HG02840 (cell line): ENCODE results near the gene ADRA2C.

ENCODE experiments used
- ATAC-seq: cut with Tn5 transposase; IDR thresholded peaks from one replicate; pipeline ENCODE4 v1.9.1; 2021; ENCODE audit warnings: mild to moderate bottlenecking, moderate library complexity, moderate number of reproducible peaks; ENCODE audit not compliant: unreplicated experiment, low FRiP score

ADRA2C gene

DNA sequence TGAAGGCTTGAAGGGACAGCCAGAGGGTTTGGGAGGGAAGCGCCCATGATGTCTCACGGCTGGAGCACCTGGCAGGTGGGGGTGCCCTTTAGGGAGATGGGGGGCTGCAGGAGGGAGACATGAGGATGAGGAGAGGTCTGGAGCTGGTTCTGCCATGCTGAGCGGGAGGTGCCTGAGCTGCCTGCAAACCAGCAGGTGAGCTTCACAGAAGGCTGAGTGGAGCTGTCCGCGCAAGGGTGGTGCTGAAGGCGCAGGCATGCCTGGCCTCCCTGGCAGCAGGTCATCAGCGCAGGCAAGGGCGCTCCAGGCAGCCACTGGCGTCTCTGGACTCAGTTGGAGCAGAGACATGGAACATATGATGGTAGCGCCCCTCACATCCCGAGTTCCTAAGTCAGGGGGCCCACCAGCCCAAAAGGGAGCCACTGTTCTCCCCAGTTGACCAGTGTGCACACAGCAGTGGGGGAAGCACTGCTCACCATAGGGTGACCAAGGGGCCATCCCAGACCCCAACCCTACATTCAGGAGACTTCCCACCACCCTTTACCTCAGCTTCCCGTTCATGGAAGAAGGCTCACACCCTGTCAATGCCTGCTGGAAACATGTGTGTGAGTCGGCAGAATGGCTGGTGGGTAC is 25.8 kb downstream of the ADRA2C start:
- ATAC-seq = no peak

DNA sequence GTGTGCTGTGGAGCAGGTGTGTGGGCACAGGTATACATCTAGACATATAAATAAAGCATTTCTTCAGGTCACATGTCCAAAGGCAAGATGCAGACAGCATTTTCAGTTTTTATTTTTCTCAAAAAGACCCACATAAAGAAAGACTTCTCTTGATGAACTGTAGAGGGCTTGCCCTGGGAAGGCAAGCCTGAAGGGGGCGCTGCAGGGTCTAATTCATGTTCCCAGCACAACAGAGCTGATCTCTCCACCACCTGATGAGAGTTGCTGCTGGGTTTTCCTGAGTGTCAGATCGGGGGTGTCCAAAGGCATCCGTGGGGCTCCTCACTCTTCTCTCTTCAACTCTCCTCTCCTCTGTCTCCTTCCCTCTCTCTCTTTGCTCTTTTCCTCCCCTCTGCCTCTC is 26.6 kb downstream of the ADRA2C start:
- ATAC-seq = no peak

DNA sequence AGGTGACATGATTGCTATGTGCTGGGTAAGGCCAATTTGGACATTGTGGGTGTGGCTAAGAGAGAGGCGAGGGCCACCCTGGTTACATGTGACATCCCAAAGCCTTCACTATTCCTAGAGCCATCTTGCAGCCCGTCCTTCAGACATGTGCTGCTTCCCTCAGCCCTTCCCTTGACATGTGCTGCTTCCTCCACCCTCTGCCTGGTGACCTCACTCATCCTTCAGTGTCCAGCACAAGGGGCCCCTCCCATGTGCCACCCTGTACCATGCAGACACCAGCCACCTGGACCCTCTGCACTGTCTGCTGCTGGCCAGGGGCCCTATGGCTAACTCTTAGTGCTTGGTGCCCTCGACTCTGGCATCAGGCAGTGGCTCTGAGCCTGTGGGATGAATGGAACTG is 27.4 kb downstream of the ADRA2C start:
- no peak for ATAC-seq

DNA sequence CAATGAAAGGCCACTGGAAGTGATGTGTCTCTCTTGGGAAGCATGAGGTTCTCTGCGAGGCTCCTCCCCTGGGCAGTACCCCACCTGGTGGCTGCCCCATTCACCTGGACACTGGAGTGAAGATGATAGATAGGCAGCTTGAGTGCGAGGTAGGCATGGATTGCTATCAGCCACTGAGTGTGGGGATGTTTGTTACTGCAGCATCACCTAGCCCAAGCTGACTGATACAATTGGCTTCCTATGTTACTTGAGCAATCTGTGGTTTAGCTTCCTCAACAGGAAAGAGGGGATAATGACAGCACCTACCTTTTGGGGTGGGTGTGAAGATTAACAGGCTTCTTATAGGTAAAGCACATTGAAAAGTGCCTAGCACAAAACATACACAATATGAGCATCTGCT is 30.8 kb downstream of the ADRA2C start:
- no peak for ATAC-seq

DNA sequence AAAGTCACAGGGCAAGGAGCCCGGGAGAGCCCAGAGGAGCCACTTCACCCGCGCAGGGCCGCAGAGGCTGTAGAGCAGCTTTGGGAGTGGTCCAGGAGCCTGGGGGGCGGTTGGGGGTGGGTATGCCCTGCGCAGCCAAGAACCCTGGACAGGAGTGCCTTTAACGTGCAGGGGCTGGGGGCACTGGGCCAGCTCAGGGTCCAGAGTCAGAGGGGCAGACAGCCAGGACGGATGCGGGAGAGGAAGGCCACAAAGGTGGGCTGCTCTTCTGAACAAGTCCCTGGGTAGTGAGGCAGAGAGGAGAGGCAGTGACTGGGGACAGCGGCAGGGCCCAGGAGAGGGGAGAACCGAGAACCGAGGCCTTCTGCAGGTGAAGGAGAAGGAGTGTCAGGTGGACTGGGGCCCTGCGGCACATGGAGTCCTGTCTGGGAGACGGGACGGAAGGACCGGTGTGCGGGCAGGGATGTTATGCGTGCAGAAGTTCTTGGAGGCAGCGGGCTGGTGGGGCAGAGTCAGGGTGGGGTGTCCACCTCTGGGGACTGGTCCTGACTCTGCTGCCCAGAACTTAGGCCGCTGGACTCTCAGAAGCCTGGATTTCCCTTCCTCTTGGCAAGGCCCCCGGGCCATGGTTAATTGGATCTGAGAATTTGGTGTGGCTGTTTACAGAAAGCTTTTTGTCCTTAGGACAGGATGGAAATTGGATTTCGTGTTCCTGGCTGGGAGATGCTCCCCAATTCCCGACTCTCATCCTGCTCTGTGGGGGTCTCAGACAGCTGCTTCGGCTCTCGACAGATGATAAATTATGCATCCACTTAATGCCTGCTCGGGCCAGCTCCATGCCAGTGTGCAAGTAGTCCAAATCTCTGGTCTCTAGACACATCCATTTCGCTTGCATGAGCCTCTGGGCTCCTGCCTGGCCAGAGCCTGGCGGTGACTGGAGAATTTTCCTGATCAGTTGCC is 31.9 kb downstream of the ADRA2C start:
- ATAC-seq = no peak

DNA sequence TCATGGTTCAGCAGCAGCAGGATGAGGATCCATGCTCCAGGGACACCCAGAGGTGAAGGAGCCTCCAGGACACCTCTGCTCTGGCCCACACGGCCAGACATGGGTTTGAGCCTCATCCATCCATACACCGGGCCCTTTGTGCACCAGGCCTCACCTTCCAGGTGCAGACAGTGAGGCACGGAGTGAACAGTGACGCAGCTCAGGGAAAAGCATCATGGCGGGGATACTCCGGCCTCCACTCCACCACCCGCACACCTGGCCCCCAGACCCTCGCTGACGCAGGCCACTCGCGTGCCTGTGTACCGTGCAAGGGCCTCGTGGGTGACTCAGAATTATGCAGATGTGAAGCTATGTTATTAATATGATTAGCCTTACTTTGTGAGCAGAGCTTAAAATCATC is 33.3 kb downstream of the ADRA2C start:
- no peak for ATAC-seq

DNA sequence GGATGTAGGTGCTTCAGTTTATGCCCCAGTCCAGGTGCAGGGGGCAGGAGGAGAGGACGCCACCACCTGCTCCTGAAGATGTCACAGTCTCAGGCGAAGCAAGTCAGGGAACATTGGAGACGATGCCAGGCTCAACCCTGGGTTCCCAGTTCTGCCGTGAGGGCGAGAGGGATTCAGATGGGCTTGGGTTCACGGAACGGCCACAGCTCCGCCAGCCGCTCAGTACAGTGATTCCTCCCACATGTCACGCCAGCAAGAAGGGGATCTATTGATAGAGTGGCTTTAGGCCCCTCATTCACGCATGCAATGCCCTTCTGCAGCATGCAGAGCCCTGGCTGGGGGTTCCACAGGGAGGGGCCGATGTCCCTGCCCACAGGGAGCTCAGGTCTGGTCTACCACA is 34.2 kb downstream of the ADRA2C start:
- ATAC-seq = no peak

DNA sequence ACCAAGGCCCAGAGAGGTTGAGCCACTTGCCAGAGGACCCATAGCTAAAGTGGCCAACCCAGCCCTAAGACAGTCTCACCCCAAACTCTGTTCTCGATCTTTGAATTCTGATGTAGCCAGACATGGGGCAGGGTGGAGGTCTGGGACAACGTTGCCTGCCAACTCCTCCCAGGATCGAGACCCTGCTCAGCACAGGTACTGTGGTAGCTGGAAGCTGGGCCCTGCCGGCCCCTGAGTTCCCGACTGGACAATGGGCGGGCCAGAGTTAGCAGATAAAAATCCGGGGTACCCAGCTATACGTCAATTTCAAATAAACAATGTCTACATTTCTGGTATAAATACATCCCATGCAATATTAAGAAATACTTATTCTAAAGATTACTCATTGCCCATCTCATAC is 35.3 kb downstream of the ADRA2C start:
- ATAC-seq = no peak

DNA sequence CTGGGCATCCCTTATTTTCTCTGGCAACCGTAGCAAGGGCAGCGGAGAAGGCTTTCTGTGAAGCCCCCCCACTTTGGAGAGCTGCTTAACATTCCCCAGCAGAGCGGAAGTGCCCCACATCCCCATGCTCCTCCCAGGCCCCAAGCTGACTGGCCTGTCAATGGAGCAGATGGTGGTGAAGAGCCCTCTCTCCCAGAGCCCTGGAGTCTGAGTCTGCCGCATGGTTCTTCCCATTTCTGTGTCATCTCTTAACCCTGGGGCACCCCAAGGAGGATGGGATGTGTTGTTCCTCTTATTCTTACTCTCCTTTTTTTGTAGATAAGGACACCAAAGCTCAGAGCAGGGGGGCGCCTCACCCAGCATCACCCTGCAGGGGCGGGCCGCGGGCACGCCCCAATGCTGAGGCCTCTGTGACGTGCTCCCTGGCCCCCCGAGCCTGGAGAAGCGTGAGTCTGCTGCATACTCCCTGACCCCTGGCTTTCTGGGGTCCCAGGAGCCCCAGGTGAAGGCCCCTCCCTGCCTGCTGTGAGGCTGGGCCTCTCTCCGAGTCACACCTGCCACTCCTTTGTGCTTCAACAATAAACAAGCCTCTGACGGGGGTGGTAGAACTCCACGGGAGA is 35.9 kb downstream of the ADRA2C start:
- no peak for ATAC-seq

DNA sequence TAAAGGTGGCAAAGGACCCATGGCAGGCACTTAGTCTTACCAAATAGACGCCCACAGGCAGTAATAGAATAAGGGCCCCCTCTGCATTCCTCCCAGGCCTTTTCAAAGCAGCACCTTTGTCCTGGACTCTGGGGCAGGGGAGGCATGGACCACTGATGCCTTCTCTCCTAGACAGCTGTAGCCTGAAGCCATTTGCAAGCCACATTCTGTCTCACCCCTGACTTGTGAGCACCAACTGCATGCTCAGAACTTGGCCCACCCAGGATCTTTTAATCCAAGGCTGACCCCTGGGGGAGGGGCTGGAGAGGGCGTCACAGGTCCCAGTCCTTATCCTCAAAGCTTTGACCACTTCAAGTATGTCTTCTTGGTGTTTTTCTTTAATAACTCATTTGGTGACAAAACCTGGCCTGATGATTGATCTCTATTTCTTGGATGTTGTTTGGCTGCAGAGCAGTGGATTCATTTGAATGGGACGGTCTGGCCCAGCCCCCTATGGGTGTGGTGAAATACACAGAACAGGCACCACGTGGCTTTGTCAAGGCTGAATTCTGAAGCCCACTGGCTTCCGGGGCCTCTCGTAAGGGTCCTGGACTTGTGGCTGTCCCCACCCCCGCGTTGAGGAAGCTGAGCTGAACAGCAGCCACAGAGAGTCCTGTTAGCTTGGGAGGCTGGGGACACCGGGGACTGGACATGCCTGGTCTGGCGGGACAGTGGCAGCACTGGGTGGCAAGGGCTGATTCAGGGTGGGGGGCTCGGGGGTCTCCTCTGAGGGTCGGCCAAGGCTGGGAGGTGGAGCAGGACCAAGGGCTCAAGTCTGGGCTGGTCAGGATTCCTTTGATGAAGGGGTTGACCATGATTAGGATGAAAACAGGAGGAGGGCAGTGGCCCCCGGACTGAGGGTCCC is 36.6 kb downstream of the ADRA2C start:
- ATAC-seq = no peak

DNA sequence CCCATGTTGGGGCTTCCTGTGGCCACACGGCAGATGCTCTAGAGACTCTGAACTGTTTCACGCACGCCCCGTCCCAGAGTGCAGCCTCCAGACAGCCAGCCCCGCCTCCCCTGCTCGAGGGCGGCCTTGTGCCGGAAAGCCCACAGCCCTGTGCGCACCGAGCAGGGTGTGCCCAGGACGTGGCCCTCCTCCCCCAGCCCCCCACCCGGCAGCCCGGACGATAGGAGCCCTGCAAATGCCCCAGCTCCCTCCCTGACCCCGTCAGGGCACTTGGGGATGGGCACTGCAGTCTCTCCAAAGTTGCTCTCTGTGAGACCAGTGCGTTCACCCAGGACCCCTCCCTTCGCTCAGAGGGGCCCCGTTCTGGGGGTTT is 37.3 kb downstream of the ADRA2C start:
- no peak for ATAC-seq

DNA sequence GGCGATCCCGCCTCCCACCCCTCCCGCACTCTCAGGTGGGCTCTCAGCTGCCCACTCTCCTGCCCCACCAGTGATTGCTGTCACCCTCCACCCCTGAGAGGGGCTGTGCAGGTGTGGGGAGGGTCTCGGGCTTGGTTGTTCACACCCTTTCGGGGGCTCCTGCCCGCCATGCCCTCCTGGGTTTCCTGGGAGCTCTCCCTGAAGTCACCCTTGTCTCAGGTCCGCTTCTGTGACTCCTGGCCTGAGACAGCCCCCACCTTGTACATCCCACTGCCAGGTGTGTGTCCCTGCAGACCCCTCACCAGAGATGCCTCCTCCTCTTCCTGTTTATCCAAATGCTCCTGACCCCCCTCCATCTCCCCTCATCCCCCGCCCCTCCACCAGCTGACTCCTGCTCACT is 37.8 kb downstream of the ADRA2C start:
- no peak for ATAC-seq

DNA sequence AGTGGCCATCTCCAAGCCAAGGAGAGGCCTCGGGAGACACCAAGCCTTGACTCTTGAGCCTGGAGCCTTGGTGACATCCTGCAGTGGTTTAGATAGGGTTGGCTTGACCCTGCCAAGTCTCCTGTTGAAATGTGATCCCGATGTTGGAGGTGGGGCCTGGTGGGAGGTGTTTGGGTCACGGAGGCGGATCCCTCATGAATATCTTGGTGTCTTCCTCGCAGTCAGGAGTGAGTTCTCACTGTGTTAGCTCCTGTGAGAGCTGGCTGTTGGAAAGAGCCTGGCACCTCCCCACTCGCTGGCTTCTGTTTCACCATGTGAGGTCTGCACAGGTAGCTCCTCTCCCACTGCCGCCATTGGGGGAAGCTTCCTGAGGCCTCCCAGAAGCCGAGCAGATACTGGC is 38.8 kb downstream of the ADRA2C start:
- no peak for ATAC-seq

DNA sequence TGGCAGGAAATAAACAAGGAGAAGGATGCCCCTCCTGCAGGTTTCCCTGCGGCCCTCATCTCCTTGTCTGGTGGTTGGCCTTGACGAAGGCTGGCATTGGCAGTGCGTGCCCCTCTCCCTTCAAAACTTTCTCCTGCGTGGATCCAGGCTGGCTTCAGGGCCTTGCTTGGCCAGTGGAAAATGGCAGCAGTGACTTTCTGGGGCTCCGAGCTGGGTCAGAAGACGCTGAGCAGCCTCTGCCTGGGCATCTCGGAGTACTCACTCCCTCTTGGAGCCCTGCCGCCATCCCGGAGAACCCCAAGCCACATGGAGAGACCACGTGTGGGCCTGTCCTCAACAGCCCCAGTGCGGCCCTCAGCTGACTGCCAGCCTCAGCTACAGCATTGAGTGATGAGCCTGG is 39.5 kb downstream of the ADRA2C start:
- ATAC-seq = no peak

DNA sequence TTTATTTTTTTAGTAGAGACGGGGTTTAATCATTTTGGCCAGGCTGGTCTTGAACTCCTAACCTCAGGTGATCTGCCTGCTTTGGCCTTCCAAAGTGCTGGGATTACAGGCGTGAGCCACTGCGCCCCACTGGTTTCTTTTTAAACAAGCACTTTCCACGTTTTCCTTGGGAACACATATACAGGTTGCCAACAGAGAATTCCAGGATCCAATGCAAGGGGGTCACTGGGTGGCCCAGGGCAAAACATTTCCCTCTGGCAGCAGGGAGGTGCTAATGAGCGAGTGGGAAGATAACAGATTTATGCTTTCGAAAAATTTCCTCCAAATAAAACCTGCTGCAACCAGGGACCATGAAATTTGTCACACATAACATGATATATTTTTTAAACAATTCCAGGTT is 41.1 kb downstream of the ADRA2C start:
- no peak for ATAC-seq

DNA sequence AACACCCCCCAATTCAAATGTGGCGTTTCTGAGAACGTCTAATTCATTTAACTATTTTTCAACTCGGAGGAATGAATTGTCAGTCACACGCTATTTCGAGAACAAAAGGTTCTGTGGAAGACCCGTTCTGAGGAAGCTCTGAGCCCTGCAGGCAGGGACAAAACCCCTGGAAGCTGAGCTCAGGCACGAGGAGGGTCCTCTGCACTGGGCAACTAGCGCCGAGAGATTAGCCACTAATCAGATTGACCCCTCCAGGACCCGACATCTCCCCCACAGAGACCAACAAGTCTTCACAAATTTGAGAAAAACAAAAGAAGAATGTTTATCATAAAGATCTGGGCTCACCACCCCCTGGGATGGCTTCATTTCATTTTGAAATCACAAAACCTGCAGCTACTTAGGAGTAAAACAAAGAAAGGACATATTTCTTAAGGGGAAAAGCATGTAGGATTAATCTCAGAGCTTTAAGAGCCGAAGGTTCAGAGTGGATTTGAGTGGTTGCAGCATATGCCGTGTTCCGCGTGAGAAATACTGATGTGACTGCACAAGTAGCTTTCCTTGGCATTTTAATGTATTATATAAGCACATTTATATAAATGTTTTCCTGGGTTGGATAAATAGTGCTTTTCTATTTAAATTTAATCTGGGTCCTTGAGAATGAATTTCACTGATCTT is 41.8 kb downstream of the ADRA2C start:
- no peak for ATAC-seq

DNA sequence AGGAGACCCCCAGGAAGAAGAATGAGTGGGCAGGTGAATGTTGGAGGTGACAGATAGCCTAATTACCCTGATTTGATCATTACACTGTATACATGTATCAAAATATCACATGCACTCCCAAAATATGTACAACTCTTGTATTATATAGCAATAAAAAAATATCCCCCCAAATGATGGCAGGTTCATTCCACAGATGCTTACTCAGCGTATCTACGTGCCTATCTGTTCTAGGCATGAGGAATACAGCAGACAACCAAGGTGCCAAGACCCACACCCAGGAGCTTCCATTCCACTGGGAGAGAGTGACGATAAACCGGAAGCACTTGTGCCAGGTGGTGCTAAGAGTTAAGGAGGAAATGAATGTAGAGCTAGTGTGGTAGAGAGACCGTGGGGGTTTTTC is 42.4 kb downstream of the ADRA2C start:
- ATAC-seq = no peak

DNA sequence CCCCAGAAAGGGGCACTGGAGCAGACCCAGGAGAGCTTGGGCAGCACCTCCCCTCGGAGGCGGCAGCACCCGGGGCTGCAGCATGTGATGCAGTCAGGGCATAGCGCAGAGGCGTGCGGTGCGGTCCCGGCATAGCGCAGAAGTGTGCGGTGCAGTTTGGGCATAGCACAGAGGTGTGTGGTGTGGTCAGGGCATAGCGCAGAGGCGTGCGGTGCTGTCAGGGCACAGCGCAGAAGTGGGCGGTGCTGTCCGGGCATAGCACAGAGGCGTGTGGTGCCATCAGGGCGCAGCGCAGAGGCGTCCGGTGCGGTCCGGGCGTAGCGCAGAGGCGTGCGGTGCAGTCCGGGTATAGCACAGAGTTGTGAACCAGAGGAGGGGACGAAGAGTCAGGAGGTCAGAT is 42.8 kb downstream of the ADRA2C start:
- no peak for ATAC-seq

DNA sequence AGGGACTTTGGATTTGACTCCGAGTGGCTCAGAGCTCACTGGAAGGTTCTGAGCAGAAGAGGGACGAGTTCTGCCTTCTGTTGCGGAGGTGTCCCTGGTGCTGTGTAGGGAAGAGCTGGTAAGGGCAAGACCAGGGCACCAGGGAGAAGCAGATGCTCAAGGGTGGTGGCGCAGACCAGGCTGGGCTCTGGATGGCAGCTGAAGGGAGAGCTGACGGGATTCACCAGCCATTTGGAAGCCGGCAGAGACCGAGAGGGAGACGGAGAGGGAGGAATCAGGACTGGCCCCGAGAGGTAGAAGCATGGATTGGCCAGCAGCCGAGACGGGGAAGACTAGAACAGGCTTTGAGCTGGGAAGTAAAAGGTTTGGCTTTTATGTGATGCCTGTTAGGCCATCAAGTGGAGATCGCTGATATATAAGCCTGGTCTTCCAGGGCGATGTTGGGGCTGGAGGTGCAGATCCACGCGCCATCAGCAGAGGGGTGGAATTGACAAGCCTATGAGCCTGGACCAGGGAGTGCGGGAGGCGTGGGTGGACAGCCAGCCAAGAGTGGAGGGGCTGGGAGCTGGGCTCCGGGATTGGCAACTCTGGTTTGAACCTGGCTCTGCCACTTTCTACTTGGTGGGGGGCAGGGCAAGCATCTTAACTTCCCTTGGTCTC is 43.4 kb downstream of the ADRA2C start:
- no peak for ATAC-seq
